Gastroesophageal sphincter (tissue), 3 donors: Measurements from ENCODE around the gene S100A14.

ENCODE experiments used
- CTCF ChIP-seq, 4 experiments: fragments of 200-600 bp in 2 of 4; fragments of 450-650 bp in 2 of 4; sonication (generic) in 1 of 4; IDR thresholded peaks; one replicate each; pipeline ENCODE4 v1.5.1; 2017 to 2019; ENCODE audit warnings: antibody characterized with exemption in 4 of 4, mild to moderate bottlenecking in 2 of 4, moderate library complexity in 2 of 4
- POLR2A ChIP-seq, 2 donors: fragments of 450-650 bp; IDR thresholded peaks; one replicate each; pipeline ENCODE4 v1.6.1; 2017; ENCODE audit warnings: antibody characterized with exemption in 2 of 2, mild to moderate bottlenecking in 2 of 2, moderate library complexity in 1 of 2

- TF ChIP-seq CTCF (IDR thresholded peaks at IDR 0.05) (no peak), POLR2A (IDR thresholded peaks at IDR 0.05) (peak; percentile 59 to 72)
Measured at GRCh38 chr1:153612755-153613331, 3.3 kb downstream of the S100A14 start, which contains the start of gene S100A16.
